GM21825 (cell line): Measurements from ENCODE around the gene FAM161B.

Experiments used
- ATAC-seq: cut with Tn5 transposase; IDR thresholded peaks from one replicate; pipeline ENCODE4 v1.9.1; 2021; ENCODE audit warnings: mild to moderate bottlenecking, moderate library complexity; ENCODE audit not compliant: unreplicated experiment

FAM161B gene

GRCh38 chr14:73884438-73885190, 65.3 kb downstream of the FAM161B start:
- no peak for ATAC-seq
